Measurements from ENCODE around the gene BTBD16.

DNA sequence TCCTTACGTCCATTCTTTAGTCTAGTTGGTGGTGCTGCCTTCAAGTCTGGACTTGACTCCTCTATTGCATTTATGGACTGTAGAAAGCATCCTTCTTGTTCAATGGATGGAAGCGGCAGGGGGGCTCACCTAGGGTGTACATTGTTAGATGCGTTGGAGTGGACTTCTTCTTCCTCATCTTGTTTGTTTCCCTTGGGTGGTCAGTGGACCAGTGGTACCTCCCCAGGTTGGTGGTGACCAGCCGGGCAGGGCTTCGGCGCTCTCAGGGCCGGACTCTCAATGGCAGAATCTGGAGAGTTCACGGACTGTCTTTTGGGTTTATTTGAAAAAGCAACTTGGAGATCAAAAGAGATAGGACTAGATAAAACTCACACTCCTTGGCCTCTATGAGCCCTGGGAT, 6.2 kb upstream of the BTBD16 start:
- TF ChIP-seq, protein P1, sequence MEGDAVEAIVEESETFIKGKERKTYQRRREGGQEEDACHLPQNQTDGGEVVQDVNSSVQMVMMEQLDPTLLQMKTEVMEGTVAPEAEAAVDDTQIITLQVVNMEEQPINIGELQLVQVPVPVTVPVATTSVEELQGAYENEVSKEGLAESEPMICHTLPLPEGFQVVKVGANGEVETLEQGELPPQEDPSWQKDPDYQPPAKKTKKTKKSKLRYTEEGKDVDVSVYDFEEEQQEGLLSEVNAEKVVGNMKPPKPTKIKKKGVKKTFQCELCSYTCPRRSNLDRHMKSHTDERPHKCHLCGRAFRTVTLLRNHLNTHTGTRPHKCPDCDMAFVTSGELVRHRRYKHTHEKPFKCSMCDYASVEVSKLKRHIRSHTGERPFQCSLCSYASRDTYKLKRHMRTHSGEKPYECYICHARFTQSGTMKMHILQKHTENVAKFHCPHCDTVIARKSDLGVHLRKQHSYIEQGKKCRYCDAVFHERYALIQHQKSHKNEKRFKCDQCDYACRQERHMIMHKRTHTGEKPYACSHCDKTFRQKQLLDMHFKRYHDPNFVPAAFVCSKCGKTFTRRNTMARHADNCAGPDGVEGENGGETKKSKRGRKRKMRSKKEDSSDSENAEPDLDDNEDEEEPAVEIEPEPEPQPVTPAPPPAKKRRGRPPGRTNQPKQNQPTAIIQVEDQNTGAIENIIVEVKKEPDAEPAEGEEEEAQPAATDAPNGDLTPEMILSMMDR (IDR thresholded peaks at IDR 0.05), result no peak
- TF ChIP-seq EP300 (IDR thresholded peaks at IDR 0.05) (no peak), POLR2A (IDR thresholded peaks at IDR 0.05) (no peak), POLR2AphosphoS5 (IDR thresholded peaks at IDR 0.05) (no peak)
